HG03432 (cell line): ENCODE results near the gene ROCK2.
"Not testable (repeated sequence)": the region's sequence is repeated elsewhere in the genome, so short reads cannot be mapped to it uniquely, and the experiment has no call there.

Experiments
- ATAC-seq: cut with Tn5 transposase; IDR thresholded peaks from one replicate; pipeline ENCODE4 v1.9.1; 2021; ENCODE audit warnings: mild to moderate bottlenecking, moderate library complexity; ENCODE audit not compliant: unreplicated experiment

Gene ROCK2

GRCh38 chr2:11342551-11343367 lies 1.7 kb downstream of the ROCK2 start:
- ATAC-seq, result no peak

- no peak for ATAC-seq
Observed at GRCh38 chr2:11340717-11341116, 3.7 kb downstream of the ROCK2 start.

- no peak for ATAC-seq
Observed at GRCh38 chr2:11339508-11340083, 4.8 kb downstream of the ROCK2 start.

GRCh38 chr2:11338580-11338979 lies 5.9 kb downstream of the ROCK2 start:
- ATAC-seq, result no peak

GRCh38 chr2:11337909-11338308 lies 6.5 kb downstream of the ROCK2 start:
- no peak for ATAC-seq

- ATAC-seq, result no peak
Observed at GRCh38 chr2:11336189-11336588, 8.2 kb downstream of the ROCK2 start.

GRCh38 chr2:11333427-11334183 lies 10.8 kb downstream of the ROCK2 start:
- ATAC-seq, result no peak

- no peak for ATAC-seq
Observed at GRCh38 chr2:11332596-11332995, 11.8 kb downstream of the ROCK2 start.

- ATAC-seq, result no peak
Observed at GRCh38 chr2:11330457-11331142, 13.8 kb downstream of the ROCK2 start.

- ATAC-seq, result no peak
Observed at GRCh38 chr2:11329776-11330175, 14.7 kb downstream of the ROCK2 start.

- ATAC-seq, result not testable (repeated sequence)
Observed at GRCh38 chr2:11328522-11328921, 15.9 kb downstream of the ROCK2 start.

GRCh38 chr2:11327871-11328270 lies 16.6 kb downstream of the ROCK2 start:
- ATAC-seq, result no peak

GRCh38 chr2:11326677-11327211 lies 17.7 kb downstream of the ROCK2 start:
- no peak for ATAC-seq

- no peak for ATAC-seq
Observed at GRCh38 chr2:11325961-11326676, 18.3 kb downstream of the ROCK2 start.

GRCh38 chr2:11321847-11322246 lies 22.6 kb downstream of the ROCK2 start:
- no peak for ATAC-seq

GRCh38 chr2:11320698-11321492 lies 23.5 kb downstream of the ROCK2 start:
- no peak for ATAC-seq

- ATAC-seq, result no peak
Observed at GRCh38 chr2:11319939-11320338, 24.5 kb downstream of the ROCK2 start.

- no peak for ATAC-seq
Observed at GRCh38 chr2:11315074-11315705, 29.2 kb downstream of the ROCK2 start.

GRCh38 chr2:11314487-11314886 lies 29.9 kb downstream of the ROCK2 start:
- ATAC-seq, result no peak
